Colonic mucosa (tissue), 4 donors: ENCODE data around the gene TGFBR3. TPM values are rescaled to one million over a fixed set of nuclear protein-coding genes. Genes with fewer than 3 reads are reported as not detected.

Experiments
- DNase-seq: peaks from one replicate; pipeline ENCODE4 v3.0.0-alpha.2; 2020
- H3K27ac ChIP-seq: fragments of 200-600 bp; one replicate; pipeline ENCODE4 v1.8.0; 2021
- H3K27me3 ChIP-seq: fragments of 200-600 bp; one replicate; pipeline ENCODE4 v1.8.0; 2021
- H3K36me3 ChIP-seq: fragments of 200-600 bp; one replicate; pipeline ENCODE4 v1.8.0; 2021
- H3K4me1 ChIP-seq: fragments of 200-600 bp; one replicate; pipeline ENCODE4 v1.8.0; 2021; ENCODE audit warnings: mild to moderate bottlenecking
- H3K4me3 ChIP-seq: fragments of 200-600 bp; one replicate; pipeline ENCODE4 v1.8.0; 2021
- H3K9ac ChIP-seq, 2 donors: one replicate each; pipeline ENCODE4 v1.7.0; 2013; ENCODE audit warnings: control low read depth in 2 of 2, low read depth in 2 of 2, low read length in 2 of 2
- H3K9me3 ChIP-seq: fragments of 200-600 bp; one replicate; pipeline ENCODE4 v1.8.0; 2021
- CTCF ChIP-seq: fragments of 200-600 bp; IDR thresholded peaks from one replicate; pipeline ENCODE4 v1.8.0; 2022; ENCODE audit warnings: antibody characterized with exemption, mild to moderate bottlenecking
- intact Hi-C: fragments of 100-400 bp; cut with DNase I; formaldehyde crosslinking; loops from one replicate; pipeline ENCODE4 v1.14.1; 2022
- total RNA-seq, 2 donors: library from RNA; stranded (reverse); fragmentation: NEBNext Ultra II Directional in 1 of 2; extraction: Animal tissue kit (Norgen Biotek cat#: 25700) in 1 of 2; gene quantifications; one replicate each; pipeline ENCODE4 v1.2.1, GENCODE V29; 2021
- donor health status: healthy.
- donor health status: DM: no; HTN: no; CAD: no.
- donor health status: DM: no; HTN: no; CAD: no.

The TGFBR3 gene
- total RNA-seq, 2 donors from 2014 or later, result 8.4 to 16.0 TPM

- intact Hi-C loops, result no loop called here
- H3K4me1 ChIP-seq, result no peaks in the 10 kb centered on the region
- DNase-seq, result no peak
- no peaks in the 10 kb centered on the region for H3K36me3 ChIP-seq
- no peaks in the 10 kb centered on the region for H3K9me3 ChIP-seq
- no peaks in the 10 kb centered on the region for H3K27me3 ChIP-seq
- no peak overlapping the region for H3K4me3 ChIP-seq
- H3K27ac ChIP-seq, result no peak overlapping the region
- TF ChIP-seq CTCF, result no peak
- H3K9ac ChIP-seq, result no peak overlapping the region
Measured at GRCh38 chr1:91864017-91864700, 21.8 kb downstream of the TGFBR3 start.

- no peak overlapping the region for H3K4me3 ChIP-seq
- H3K9me3 ChIP-seq, result no peaks in the 10 kb centered on the region
- H3K27me3 ChIP-seq, result no peaks in the 10 kb centered on the region
- no peak for TF ChIP-seq CTCF
- no peak for DNase-seq
- no peak overlapping the region for H3K9ac ChIP-seq
- H3K4me1 ChIP-seq, result no peaks in the 10 kb centered on the region
- H3K36me3 ChIP-seq, result no peaks in the 10 kb centered on the region
- no peak overlapping the region for H3K27ac ChIP-seq
- intact Hi-C loops, result no loop called here
Measured at GRCh38 chr1:91863498-91863897, 22.5 kb downstream of the TGFBR3 start.

GRCh38 chr1:91862120-91862519 lies 23.8 kb downstream of the TGFBR3 start:
- no peak overlapping the region for H3K9ac ChIP-seq
- intact Hi-C loops, result no loop called here
- H3K4me1 ChIP-seq, result no peaks in the 10 kb centered on the region
- no peaks in the 10 kb centered on the region for H3K36me3 ChIP-seq
- H3K27ac ChIP-seq, result no peak overlapping the region
- TF ChIP-seq CTCF, result no peak
- H3K27me3 ChIP-seq, result no peaks in the 10 kb centered on the region
- no peaks in the 10 kb centered on the region for H3K9me3 ChIP-seq
- H3K4me3 ChIP-seq, result no peak overlapping the region
- no peak for DNase-seq

GRCh38 chr1:91857557-91858239 lies 28.3 kb downstream of the TGFBR3 start:
- no peaks in the 10 kb centered on the region for H3K27me3 ChIP-seq
- no peak for TF ChIP-seq CTCF
- no peaks in the 10 kb centered on the region for H3K4me1 ChIP-seq
- intact Hi-C loops, result no loop called here
- no peaks in the 10 kb centered on the region for H3K9me3 ChIP-seq
- no peaks in the 10 kb centered on the region for H3K36me3 ChIP-seq
- no peak overlapping the region for H3K4me3 ChIP-seq
- no peak for DNase-seq
- no peak overlapping the region for H3K9ac ChIP-seq
- no peak overlapping the region for H3K27ac ChIP-seq

GRCh38 chr1:91856996-91857395 lies 29.0 kb downstream of the TGFBR3 start:
- no peak for DNase-seq
- no peaks in the 10 kb centered on the region for H3K27me3 ChIP-seq
- no peak overlapping the region for H3K4me3 ChIP-seq
- no peak overlapping the region for H3K9ac ChIP-seq
- no peak overlapping the region for H3K27ac ChIP-seq
- H3K4me1 ChIP-seq, result no peaks in the 10 kb centered on the region
- H3K9me3 ChIP-seq, result no peaks in the 10 kb centered on the region
- intact Hi-C loops, result no loop called here
- no peak for TF ChIP-seq CTCF
- no peaks in the 10 kb centered on the region for H3K36me3 ChIP-seq
